Measurements from ENCODE around the gene GRAMD1B.

Gene GRAMD1B

DNA sequence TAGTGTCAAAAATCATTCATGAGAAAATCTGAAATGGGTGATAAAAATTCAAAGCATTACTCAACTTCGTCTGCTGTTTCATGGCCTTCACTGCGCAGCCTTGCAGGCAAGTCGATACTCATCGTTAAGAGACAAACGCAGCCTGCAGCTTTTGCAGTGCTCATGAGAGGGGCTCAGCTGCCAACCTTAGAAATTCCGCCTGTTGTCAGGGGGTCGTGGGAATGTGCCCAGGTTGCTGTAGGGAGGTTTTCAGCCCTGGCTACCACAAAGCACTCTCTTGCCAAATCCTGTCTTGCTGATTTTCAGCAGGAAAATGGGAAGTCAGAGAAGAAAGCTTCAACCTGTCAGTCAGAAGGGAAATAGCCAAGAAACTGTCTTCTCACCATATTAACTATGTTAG is 25.4 kb upstream of the GRAMD1B start:
- Histone ChIP-seq H4K20me1 (ENCODE audit: insufficient read depth) (no peaks in the 10 kb centered on the region), H3K27ac (no peak overlapping the region), H3K36me3 (ENCODE audit: insufficient read depth) (no peaks in the 10 kb centered on the region), H3K4me3 (IDR thresholded peaks at IDR 0.05; ENCODE audit: insufficient read depth, low read depth, low read length) (no peak overlapping the region), H3K79me2 (ENCODE audit: insufficient read depth, low read depth) (no peaks in the 10 kb centered on the region), H3K27me3 (ENCODE audit: insufficient read depth, low read depth) (no peaks in the 10 kb centered on the region), H3K4me1 (ENCODE audit: low read depth, poor library complexity, severe bottlenecking) (peaks cover 16% of the 10 kb centered on the region), H3K4me2 (no peak overlapping the region), H3K9ac (no peak overlapping the region), H2AFZ (ENCODE audit: low read depth) (no peak overlapping the region)
- TF ChIP-seq, protein P1, sequence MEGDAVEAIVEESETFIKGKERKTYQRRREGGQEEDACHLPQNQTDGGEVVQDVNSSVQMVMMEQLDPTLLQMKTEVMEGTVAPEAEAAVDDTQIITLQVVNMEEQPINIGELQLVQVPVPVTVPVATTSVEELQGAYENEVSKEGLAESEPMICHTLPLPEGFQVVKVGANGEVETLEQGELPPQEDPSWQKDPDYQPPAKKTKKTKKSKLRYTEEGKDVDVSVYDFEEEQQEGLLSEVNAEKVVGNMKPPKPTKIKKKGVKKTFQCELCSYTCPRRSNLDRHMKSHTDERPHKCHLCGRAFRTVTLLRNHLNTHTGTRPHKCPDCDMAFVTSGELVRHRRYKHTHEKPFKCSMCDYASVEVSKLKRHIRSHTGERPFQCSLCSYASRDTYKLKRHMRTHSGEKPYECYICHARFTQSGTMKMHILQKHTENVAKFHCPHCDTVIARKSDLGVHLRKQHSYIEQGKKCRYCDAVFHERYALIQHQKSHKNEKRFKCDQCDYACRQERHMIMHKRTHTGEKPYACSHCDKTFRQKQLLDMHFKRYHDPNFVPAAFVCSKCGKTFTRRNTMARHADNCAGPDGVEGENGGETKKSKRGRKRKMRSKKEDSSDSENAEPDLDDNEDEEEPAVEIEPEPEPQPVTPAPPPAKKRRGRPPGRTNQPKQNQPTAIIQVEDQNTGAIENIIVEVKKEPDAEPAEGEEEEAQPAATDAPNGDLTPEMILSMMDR (conservative IDR thresholded peaks at IDR 0.05; ENCODE audit: low read depth, low read length): no peak

DNA sequence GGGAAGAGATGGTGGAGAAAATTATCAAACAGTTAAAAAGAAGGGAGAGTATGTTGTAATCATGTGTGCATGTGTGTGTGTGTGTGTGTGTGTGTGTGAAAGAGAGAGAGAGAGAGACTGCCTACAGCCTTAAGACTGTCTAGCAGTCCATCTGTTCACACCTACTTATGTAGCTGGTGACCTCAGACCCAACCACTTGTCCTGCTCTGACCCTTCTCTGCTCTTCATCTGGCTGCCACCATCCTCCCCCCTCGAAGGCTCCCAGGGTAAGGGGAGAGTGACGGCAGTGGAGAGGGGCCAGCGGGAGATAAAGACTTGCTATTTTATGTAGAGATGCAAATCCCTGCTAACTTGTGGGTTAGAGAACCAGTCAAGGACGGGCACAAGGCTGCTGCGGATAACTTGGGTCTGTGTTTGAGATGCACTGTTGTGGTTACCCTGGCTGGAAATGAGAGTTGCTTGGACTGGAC is 24.9 kb upstream of the GRAMD1B start:
- H3K4me3 ChIP-seq (IDR thresholded peaks at IDR 0.05; ENCODE audit: insufficient read depth, low read depth, low read length): no peak overlapping the region
- H3K4me2 ChIP-seq: no peak overlapping the region

DNA sequence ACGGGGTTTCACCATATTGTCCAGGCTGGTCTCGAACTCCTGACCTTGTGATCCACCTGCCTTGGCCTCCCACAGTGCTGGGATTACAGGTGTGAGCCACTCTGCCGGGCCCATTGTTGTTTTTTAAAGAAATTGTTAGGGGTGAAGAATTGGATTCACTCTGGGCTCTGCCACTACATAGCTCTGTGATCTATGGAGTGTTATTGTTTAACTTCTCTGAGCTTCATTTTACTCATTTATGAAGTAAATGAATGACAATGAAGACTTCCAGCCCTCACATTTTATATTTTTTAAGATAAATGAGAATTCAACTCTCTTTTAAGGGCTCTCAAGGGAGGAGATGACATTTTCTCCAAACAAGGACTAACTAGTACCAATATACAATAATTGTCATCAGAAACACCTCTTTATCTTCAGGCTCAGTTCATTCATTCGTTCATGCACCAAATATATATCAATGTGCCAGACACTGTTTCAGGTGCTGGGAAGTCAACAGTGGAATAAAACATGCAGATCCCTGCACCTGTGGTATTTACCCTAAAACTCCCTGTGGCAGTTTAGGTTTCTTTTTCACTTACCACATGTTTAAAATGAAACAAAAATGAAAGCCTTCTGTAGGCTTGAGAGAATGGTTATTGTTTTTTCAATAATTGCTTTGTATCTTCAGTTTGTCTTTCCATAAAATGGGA is 23.5 kb upstream of the GRAMD1B start:
- H3K27ac ChIP-seq: no peak overlapping the region
- H3K79me2 ChIP-seq (ENCODE audit: insufficient read depth, low read depth): no peaks in the 10 kb centered on the region
- H3K4me2 ChIP-seq: peak overlapping the region; percentile 60
- TF ChIP-seq, protein P1 (conservative IDR thresholded peaks at IDR 0.05; ENCODE audit: low read depth, low read length): no peak
- H4K20me1 ChIP-seq (ENCODE audit: insufficient read depth): no peaks in the 10 kb centered on the region
- H3K36me3 ChIP-seq (ENCODE audit: insufficient read depth): no peaks in the 10 kb centered on the region
- H2AFZ ChIP-seq (ENCODE audit: low read depth): no peak overlapping the region
- H3K4me3 ChIP-seq (IDR thresholded peaks at IDR 0.05; ENCODE audit: insufficient read depth, low read depth, low read length): no peak overlapping the region
- H3K4me1 ChIP-seq (ENCODE audit: low read depth, poor library complexity, severe bottlenecking): peaks cover 16% of the 10 kb centered on the region
- no peaks in the 10 kb centered on the region for H3K27me3 ChIP-seq (ENCODE audit: insufficient read depth, low read depth)
- no peak overlapping the region; the same call in 1 of the 2 replicates for H3K9ac ChIP-seq

More for the DNA sequence above, 24.9 kb upstream of the GRAMD1B start:
- H2AFZ ChIP-seq (ENCODE audit: low read depth): no peak overlapping the region
- H3K4me1 ChIP-seq (ENCODE audit: low read depth, poor library complexity, severe bottlenecking): peaks cover 16% of the 10 kb centered on the region
- no peaks in the 10 kb centered on the region for H4K20me1 ChIP-seq (ENCODE audit: insufficient read depth)
- H3K79me2 ChIP-seq (ENCODE audit: insufficient read depth, low read depth): no peaks in the 10 kb centered on the region
- no peaks in the 10 kb centered on the region for H3K36me3 ChIP-seq (ENCODE audit: insufficient read depth)
- H3K27me3 ChIP-seq (ENCODE audit: insufficient read depth, low read depth): no peaks in the 10 kb centered on the region
- H3K27ac ChIP-seq: no peak overlapping the region
- no peak overlapping the region for H3K9ac ChIP-seq
- TF ChIP-seq, protein P1 (conservative IDR thresholded peaks at IDR 0.05; ENCODE audit: low read depth, low read length): no peak

DNA sequence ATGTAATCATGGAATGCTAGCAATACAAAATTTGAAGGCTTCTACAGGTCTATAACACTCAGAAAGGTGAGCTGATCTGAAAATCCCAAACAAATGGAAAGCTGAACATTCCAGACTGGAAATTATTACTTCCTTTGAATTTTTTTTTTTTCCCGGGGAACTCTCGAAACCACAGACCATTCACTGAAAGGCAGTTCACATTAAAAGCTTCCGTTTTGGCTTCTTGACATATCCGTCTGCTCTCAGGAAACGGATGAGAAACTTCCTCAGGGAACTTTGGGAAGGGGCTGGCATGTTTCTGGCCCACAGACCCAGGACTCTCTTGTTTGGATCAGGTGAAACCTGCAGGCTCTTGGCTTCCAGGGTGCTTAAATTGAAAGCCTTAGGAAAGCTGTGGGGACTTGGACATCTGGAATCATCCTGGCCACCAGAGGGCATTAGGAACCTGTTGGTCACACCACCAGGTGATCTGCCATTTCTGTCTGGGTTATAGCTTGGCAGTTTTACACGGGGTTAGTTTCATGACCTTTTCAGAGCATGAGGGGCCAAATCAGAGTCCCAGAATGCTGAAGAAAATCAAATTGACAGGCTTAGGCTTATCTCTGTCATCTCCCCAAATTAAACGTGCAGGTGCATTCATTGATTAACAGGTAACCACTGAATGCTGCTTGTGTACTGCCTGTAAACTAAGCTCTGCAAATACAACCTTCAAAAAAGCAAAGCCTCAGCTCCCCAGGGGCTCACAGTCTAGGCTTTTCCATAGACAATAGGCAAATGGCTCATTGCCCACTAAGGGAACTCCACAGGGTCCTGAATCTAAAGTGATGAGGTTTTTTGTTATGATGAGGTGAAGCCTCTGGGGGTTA is 22.7 kb upstream of the GRAMD1B start:
- Histone ChIP-seq H3K27ac (no peak overlapping the region), H3K27me3 (ENCODE audit: insufficient read depth, low read depth) (no peaks in the 10 kb centered on the region), H3K36me3 (ENCODE audit: insufficient read depth) (no peaks in the 10 kb centered on the region), H3K4me1 (ENCODE audit: low read depth, poor library complexity, severe bottlenecking) (peaks cover 16% of the 10 kb centered on the region), H2AFZ (ENCODE audit: low read depth) (peak overlapping the region; percentile 38), H3K79me2 (ENCODE audit: insufficient read depth, low read depth) (no peaks in the 10 kb centered on the region), H3K9ac (no peak overlapping the region; the same call in 1 of the 2 replicates), H4K20me1 (ENCODE audit: insufficient read depth) (no peaks in the 10 kb centered on the region), H3K4me2 (peak overlapping the region; percentile 60), H3K4me3 (IDR thresholded peaks at IDR 0.05; ENCODE audit: insufficient read depth, low read depth, low read length) (no peak overlapping the region)
- TF ChIP-seq, protein P1 (conservative IDR thresholded peaks at IDR 0.05; ENCODE audit: low read depth, low read length): peak; percentile 74

All from KMS-11 (cell line).